Heart right ventricle (tissue), 16 donors: ENCODE data around the gene HIVEP3. TPM values are rescaled to one million over a fixed set of nuclear protein-coding genes. Genes with fewer than 3 reads are reported as not detected.

Source experiments
- ATAC-seq, 8 donors: fragments of 200-7000 bp; cut with Tn5 transposase; one replicate each; pipeline ENCODE4 v1.9.1; 2020; ENCODE audit warnings: mild to moderate bottlenecking in 8 of 8, moderate library complexity in 8 of 8, moderate number of reproducible peaks in 1 of 8
- DNase-seq, 2 donors: peaks; one replicate each; pipeline ENCODE4 v3.0.0-alpha.2; 2020
- H3K27ac ChIP-seq, 10 donors: fragments of 200-600 bp; sonication (generic) in 2 of 10; one replicate each; pipeline versions ENCODE4 v1.5.0 to v1.8.0; 2020 to 2022; ENCODE audit warnings: mild to moderate bottlenecking in 3 of 10
- H3K27me3 ChIP-seq, 7 donors: fragments of 200-600 bp; one replicate each; pipeline ENCODE4 v1.8.0; 2021 to 2022; ENCODE audit warnings: mild to moderate bottlenecking in 2 of 7
- H3K36me3 ChIP-seq, 9 donors: fragments of 200-600 bp; sonication (generic) in 1 of 9; one replicate each; pipeline versions ENCODE4 v1.5.0 to v1.8.0; 2020 to 2022; ENCODE audit warnings: mild to moderate bottlenecking in 2 of 9
- H3K4me1 ChIP-seq, 9 donors: fragments of 200-600 bp; sonication (generic) in 1 of 9; one replicate each; pipeline versions ENCODE4 v1.5.0 to v1.8.0; 2020 to 2022; ENCODE audit warnings: mild to moderate bottlenecking in 4 of 9
- H3K4me3 ChIP-seq, 10 donors: fragments of 200-600 bp; sonication (generic) in 2 of 10; one replicate each; pipeline versions ENCODE4 v1.5.0 to v1.8.0; 2020 to 2022; ENCODE audit warnings: mild to moderate bottlenecking in 7 of 10, moderate library complexity in 2 of 10
- H3K9me3 ChIP-seq, 11 donors: fragments of 200-600 bp in 10 of 11; sonication (generic) in 2 of 11; one replicate each; pipeline versions ENCODE4 v1.5.0 to v1.8.0; 2013 to 2022; ENCODE audit warnings: mild to moderate bottlenecking in 2 of 11, control low read depth in 1 of 11, moderate library complexity in 1 of 11
- WGBS, 2 donors: extraction: QIAGEN DNeasy Blood & Tissue Kit; methylation state at CpG; one replicate each; pipeline ENCODE4 v1.1.7; 2013; ENCODE audit warnings: inconsistent platforms in 1 of 2; 5-methylcytosine and 5-hydroxymethylcytosine counted together
- intact Hi-C, 10 donors: fragments of 100-400 bp; cut with DNase I; formaldehyde crosslinking; loops; one replicate each; pipeline versions ENCODE4 v1.11.1 to v1.14.2; 2022
- polyA plus RNA-seq, 2 donors: library from polyadenylated mRNA; stranded (reverse); fragments of 200-250 nt; gene quantifications; one replicate each; pipeline ENCODE4 v1.2.3, GENCODE V29; 2013
- total RNA-seq, 10 donors: library from RNA; stranded (reverse); fragmentation: NEBNext Ultra II Directional in 3 of 10; extraction: Animal tissue kit (Norgen Biotek cat#: 25700) in 3 of 10; gene quantifications; one replicate each; pipeline versions ENCODE4 v1.2.1 to v1.2.4, GENCODE V29; 2021 to 2023
- TF ChIP-seq, protein P1 (sequence below), 9 donors: fragments of 200-600 bp; sonication (generic) in 2 of 9; IDR thresholded peaks; one replicate each; pipeline versions ENCODE4 v1.5.0 to v1.8.0; 2021 to 2022; ENCODE audit warnings: antibody characterized with exemption in 9 of 9, mild to moderate bottlenecking in 5 of 9, moderate library complexity in 1 of 9
- donor health status: Arrhythmogenic right ventricular cardiomyopathy.
- donor health status: ischemic (EF 13 %, LVEDD 7.1; RV severe dilation, severe dysfunction).
- donor health status: healthy with polysubstance abuse.
- donor health status: DM: no; HTN: yes; CAD: no.
- donor health status: DM: no; HTN: no; CAD: no.
- donor health status: ischemic (EF 25% LVEDD 6.9; RV normal size, moderate dysfunction).
- donor health status: ischemic (EF 25% LVEDD 5.7; RV mildly dilated, moderate dysfunction).
- donor health status: healthy.
- donor health status: DM: yes; HTN: yes; CAD: no.
- donor health status: Ischemic cardiomyopathy.
- donor health status: ischemic (EF 35%, LVEDD 5.7; RV mildly dilated, moderate dysfunction).
- donor health status: nonischemic (EF 11% LVEDD 7.7; RV severe dilation, severe dysfunction).
- donor health status: DM: yes; HTN: yes; CAD: no.
- donor health status: PGD.
- donor health status: ischemic (EF 29% LVEDD 5.4; RV normal size, mild dysfunction).
- donor health status: nonischemic (EF 23%, LVEDD 6.1; RV moderate dilation, normal function).

Gene HIVEP3
- total and polyA plus RNA-seq, 12 donors, result 2.6 to 7.5 (median 5.2) TPM

DNA sequence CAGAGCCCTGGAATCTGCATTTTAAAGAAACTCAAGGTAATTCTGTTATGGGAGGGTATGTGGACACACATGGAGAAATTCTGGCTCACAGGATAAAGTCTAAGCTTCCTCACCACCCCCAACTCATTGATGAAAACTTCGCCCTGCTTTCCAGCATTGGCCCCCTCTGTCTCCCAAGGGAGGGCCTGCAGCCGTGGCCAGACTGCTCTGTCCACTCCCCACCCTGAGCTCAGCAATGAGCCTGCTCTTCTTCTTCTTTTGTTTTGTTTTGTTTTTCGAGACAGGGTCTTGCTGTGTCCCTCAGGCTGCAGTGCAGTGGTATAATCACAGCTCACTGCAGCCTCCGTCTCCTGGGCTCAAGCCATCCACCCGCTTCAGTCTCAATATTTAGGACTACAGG, 297.5 kb downstream of the HIVEP3 start:
- H3K27me3 ChIP-seq, result no peaks in the 10 kb centered on the region
- DNase-seq (no peak), ATAC-seq (no peak)
- no peak overlapping the region for H3K4me3 ChIP-seq
- H3K27ac ChIP-seq, result no peak overlapping the region
- 90 to 97% methylated on average over 5 of the region's 5 CpGs for WGBS, 2 donors
- TF ChIP-seq, protein P1, sequence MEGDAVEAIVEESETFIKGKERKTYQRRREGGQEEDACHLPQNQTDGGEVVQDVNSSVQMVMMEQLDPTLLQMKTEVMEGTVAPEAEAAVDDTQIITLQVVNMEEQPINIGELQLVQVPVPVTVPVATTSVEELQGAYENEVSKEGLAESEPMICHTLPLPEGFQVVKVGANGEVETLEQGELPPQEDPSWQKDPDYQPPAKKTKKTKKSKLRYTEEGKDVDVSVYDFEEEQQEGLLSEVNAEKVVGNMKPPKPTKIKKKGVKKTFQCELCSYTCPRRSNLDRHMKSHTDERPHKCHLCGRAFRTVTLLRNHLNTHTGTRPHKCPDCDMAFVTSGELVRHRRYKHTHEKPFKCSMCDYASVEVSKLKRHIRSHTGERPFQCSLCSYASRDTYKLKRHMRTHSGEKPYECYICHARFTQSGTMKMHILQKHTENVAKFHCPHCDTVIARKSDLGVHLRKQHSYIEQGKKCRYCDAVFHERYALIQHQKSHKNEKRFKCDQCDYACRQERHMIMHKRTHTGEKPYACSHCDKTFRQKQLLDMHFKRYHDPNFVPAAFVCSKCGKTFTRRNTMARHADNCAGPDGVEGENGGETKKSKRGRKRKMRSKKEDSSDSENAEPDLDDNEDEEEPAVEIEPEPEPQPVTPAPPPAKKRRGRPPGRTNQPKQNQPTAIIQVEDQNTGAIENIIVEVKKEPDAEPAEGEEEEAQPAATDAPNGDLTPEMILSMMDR (IDR thresholded peaks at IDR 0.05), result no peak
- H3K4me1 ChIP-seq, result peaks cover 9 to 35% (median 27%) of the 10 kb centered on the region in 9 donors
- no peaks in the 10 kb centered on the region for H3K9me3 ChIP-seq
- intact Hi-C loops, result no loop called here
- no peaks in the 10 kb centered on the region for H3K36me3 ChIP-seq

DNA sequence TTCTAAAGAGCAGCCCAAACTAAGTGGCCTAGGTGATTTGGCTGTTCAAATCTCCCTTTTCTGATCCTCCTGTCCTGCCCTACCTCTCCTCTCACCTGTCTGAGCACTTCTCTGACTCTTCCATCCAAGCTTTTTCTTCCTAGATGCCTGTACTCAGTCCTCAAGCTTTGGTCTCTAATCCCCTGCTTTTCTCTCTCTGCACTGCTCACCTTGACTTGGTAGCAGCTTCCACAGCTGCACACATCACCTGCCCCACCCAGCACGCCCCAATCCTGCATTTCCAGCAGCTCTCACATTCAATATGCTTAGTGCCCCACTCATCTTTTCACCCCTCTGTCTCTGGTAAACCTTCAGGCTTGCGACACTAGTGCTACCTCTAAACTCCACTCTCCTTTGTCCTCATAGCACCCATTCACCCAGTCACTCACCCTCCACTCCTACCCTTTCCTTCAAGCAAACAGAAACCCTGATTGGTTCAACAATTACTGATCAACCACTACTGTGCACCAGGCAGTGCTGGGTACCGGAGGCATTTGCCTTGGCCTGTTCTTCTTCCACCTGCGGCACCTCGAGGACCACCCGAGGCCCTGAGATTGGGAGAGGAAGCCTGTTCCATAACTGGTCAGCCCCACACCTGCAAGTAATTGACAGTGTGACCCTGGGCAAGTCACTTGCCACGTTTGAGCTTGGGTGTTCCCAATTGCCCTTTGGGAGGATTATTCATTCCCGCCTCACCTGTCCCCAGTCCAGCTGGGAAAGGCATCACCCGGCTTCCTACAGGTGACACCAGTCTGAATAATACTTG, 298.2 kb downstream of the HIVEP3 start:
- Histone ChIP-seq H3K4me1 (peaks cover 9 to 35% (median 22%) of the 10 kb centered on the region in 9 donors), H3K36me3 (no peaks in the 10 kb centered on the region), H3K27me3 (no peaks in the 10 kb centered on the region), H3K9me3 (no peaks in the 10 kb centered on the region), H3K4me3 (no peak overlapping the region), H3K27ac (no peak overlapping the region)
- ATAC-seq, result no peak
- DNase-seq, result no peak
- 84 to 92% methylated on average over 9 of the region's 9 CpGs for WGBS, 2 donors
- TF ChIP-seq, protein P1 (IDR thresholded peaks at IDR 0.05), result no peak
- intact Hi-C loops, result no loop called here

DNA sequence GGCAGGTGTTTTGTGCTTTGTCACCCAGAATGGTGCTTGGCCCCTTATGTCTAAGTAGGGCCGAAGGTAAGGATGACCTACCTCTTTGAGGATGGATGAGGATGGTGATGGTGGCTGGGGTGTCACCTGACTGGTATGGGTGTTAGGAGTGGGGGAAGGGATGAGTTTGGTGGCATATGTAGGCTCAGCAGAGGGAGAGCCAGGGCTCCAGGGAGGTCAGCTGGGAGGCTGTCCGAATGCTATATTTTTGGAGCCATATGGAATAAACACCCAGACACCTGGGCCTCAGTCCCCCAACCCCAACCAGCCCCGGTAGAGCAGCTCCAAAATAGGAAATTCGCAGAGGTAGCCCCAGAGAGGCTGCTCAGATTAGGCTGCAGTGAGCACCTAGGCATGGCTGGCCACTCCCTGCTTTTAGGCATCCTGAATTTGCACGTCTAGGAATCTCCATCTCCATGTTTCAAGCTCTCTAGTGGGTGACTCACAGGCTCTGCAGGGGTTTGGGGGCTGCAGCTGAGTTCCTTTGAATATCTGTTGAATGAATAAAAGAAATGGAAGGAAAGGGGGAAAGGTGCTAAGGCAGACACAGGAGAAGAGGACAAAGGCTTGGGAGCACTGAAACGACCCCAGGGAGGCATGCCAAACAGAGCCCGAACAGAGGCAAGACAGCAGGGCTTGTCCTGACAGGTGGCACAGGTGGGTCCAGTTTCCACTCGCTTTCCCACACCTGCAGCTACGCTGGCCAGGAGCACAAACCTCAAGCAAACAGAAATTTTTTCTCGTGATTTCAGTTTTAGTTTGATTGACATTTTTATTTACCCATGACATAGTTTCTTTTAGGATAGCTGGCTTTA, 299.0 kb downstream of the HIVEP3 start:
- intact Hi-C loops, result no loop called here
- no peaks in the 10 kb centered on the region for H3K9me3 ChIP-seq
- TF ChIP-seq, protein P1 (IDR thresholded peaks at IDR 0.05), result no peak
- 88 to 93% methylated on average over 10 of the region's 10 CpGs for WGBS, 2 donors
- peaks cover 9 to 35% (median 22%) of the 10 kb centered on the region in 9 donors for H3K4me1 ChIP-seq
- no peaks in the 10 kb centered on the region for H3K27me3 ChIP-seq
- H3K36me3 ChIP-seq, result no peaks in the 10 kb centered on the region
- no peak for DNase-seq
- H3K4me3 ChIP-seq, result no peak overlapping the region
- no peak overlapping the region for H3K27ac ChIP-seq
- no peak for ATAC-seq

DNA sequence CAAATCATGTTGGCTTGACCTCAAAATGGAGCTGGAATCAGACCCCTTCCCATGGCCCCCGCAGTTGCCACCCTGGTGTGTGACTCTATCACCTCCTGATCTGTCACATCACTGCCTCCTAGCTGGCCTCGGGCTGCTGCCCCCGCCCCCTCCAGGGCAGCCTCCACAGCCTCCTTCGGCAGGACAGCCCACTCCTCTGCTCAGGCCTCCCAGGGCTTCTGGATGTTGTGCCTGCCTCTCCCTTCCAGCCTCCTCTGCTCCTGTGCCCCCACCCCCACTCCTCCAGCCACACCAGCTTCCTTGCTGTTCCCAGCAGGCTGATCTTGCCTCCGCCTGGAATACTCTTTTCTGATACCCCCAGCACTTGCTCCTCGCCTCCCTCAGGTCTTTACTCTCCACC, 299.9 kb downstream of the HIVEP3 start:
- intact Hi-C loops, result no loop called here

More for the DNA sequence above, 299.9 kb downstream of the HIVEP3 start:
- Histone ChIP-seq H3K4me1 (peaks cover 9 to 35% (median 22%) of the 10 kb centered on the region in 9 donors), H3K36me3 (no peaks in the 10 kb centered on the region), H3K27ac (no peak overlapping the region), H3K9me3 (no peaks in the 10 kb centered on the region), H3K4me3 (no peak overlapping the region), H3K27me3 (no peaks in the 10 kb centered on the region)
- ATAC-seq, result no peak
- 88 to 92% methylated on average over 6 of the region's 6 CpGs for WGBS, 2 donors
- DNase-seq, result no peak
- TF ChIP-seq, protein P1 (IDR thresholded peaks at IDR 0.05), result no peak
